ENCODE results near the gene SNAP47.

SNAP47 gene

GRCh38 chr1:227790868-227791267, 55.6 kb downstream of the SNAP47 start:
- Histone ChIP-seq H3K9ac (no peak overlapping the region), H2AFZ (ENCODE audit: low read depth) (no peak overlapping the region), H3K27me3 (ENCODE audit: insufficient read depth, low read depth) (no peaks in the 10 kb centered on the region; the same call in 1 of the 2 replicates), H3K4me1 (ENCODE audit: low read depth, poor library complexity, severe bottlenecking) (peaks cover 7% of the 10 kb centered on the region), H3K4me2 (no peak overlapping the region), H3K79me2 (ENCODE audit: insufficient read depth, low read depth) (no peaks in the 10 kb centered on the region), H3K27ac (no peak overlapping the region), H3K36me3 (ENCODE audit: insufficient read depth) (no peaks in the 10 kb centered on the region), H3K4me3 (IDR thresholded peaks at IDR 0.05; ENCODE audit: insufficient read depth, low read depth, low read length) (no peak overlapping the region), H4K20me1 (ENCODE audit: insufficient read depth) (no peaks in the 10 kb centered on the region)
- TF ChIP-seq CTCF (conservative IDR thresholded peaks at IDR 0.05; ENCODE audit: low read depth, low read length) = no peak

GRCh38 chr1:227791425-227792143, 56.3 kb downstream of the SNAP47 start:
- Histone ChIP-seq H3K27ac (no peak overlapping the region), H2AFZ (ENCODE audit: low read depth) (no peak overlapping the region), H3K4me1 (ENCODE audit: low read depth, poor library complexity, severe bottlenecking) (peaks cover 5% of the 10 kb centered on the region), H3K4me3 (IDR thresholded peaks at IDR 0.05; ENCODE audit: insufficient read depth, low read depth, low read length) (no peak overlapping the region), H3K4me2 (no peak overlapping the region), H3K27me3 (ENCODE audit: insufficient read depth, low read depth) (no peaks in the 10 kb centered on the region; the same call in 1 of the 2 replicates), H4K20me1 (ENCODE audit: insufficient read depth) (no peaks in the 10 kb centered on the region), H3K9ac (no peak overlapping the region), H3K79me2 (ENCODE audit: insufficient read depth, low read depth) (no peaks in the 10 kb centered on the region), H3K36me3 (ENCODE audit: insufficient read depth) (no peaks in the 10 kb centered on the region)
- TF ChIP-seq CTCF (conservative IDR thresholded peaks at IDR 0.05; ENCODE audit: low read depth, low read length) = no peak

- H2AFZ ChIP-seq (ENCODE audit: low read depth) = no peak overlapping the region
- no peak for TF ChIP-seq CTCF (conservative IDR thresholded peaks at IDR 0.05; ENCODE audit: low read depth, low read length)
- H3K36me3 ChIP-seq (ENCODE audit: insufficient read depth) = no peaks in the 10 kb centered on the region
- no peaks in the 10 kb centered on the region for H3K4me1 ChIP-seq (ENCODE audit: low read depth, poor library complexity, severe bottlenecking)
- no peaks in the 10 kb centered on the region for H4K20me1 ChIP-seq (ENCODE audit: insufficient read depth)
- H3K27ac ChIP-seq = no peak overlapping the region
- no peak overlapping the region for H3K9ac ChIP-seq
- no peaks in the 10 kb centered on the region; the same call in 1 of the 2 replicates for H3K27me3 ChIP-seq (ENCODE audit: insufficient read depth, low read depth)
- no peak overlapping the region for H3K4me2 ChIP-seq
- H3K79me2 ChIP-seq (ENCODE audit: insufficient read depth, low read depth) = no peaks in the 10 kb centered on the region
- H3K4me3 ChIP-seq (IDR thresholded peaks at IDR 0.05; ENCODE audit: insufficient read depth, low read depth, low read length) = no peak overlapping the region
Observed at GRCh38 chr1:227792216-227793078, 57.2 kb downstream of the SNAP47 start.

- H3K27ac ChIP-seq = no peak overlapping the region
- no peak overlapping the region for H3K4me3 ChIP-seq (IDR thresholded peaks at IDR 0.05; ENCODE audit: insufficient read depth, low read depth, low read length)
- H3K4me2 ChIP-seq = no peak overlapping the region
- no peak overlapping the region for H2AFZ ChIP-seq (ENCODE audit: low read depth)
- H3K36me3 ChIP-seq (ENCODE audit: insufficient read depth) = no peaks in the 10 kb centered on the region
- H3K9ac ChIP-seq = no peak overlapping the region
- no peaks in the 10 kb centered on the region for H3K4me1 ChIP-seq (ENCODE audit: low read depth, poor library complexity, severe bottlenecking)
- H3K79me2 ChIP-seq (ENCODE audit: insufficient read depth, low read depth) = no peaks in the 10 kb centered on the region
- H3K27me3 ChIP-seq (ENCODE audit: insufficient read depth, low read depth) = no peaks in the 10 kb centered on the region; the same call in 1 of the 2 replicates
- H4K20me1 ChIP-seq (ENCODE audit: insufficient read depth) = no peaks in the 10 kb centered on the region
- TF ChIP-seq CTCF (conservative IDR thresholded peaks at IDR 0.05; ENCODE audit: low read depth, low read length) = no peak
Observed at GRCh38 chr1:227793079-227793947, 58.1 kb downstream of the SNAP47 start.
